GM12878 (cell line): ENCODE results near the gene CELSR1.

Source experiments
- BHLHE40 ChIP-seq, 2 experiments: fragments of 450-650 bp in 1 of 2; IDR thresholded peaks; 2 replicates each; pipeline ENCODE4 v1.6.1; 2011 to 2017; ENCODE audit warnings: low read depth in 2 of 2, borderline replicate concordance in 1 of 2, improper control_type of control experiment in 1 of 2, low read length in 1 of 2, mild to moderate bottlenecking in 1 of 2
- PAX8 ChIP-seq: fragments of 450-650 bp; IDR thresholded peaks from 2 replicates; pipeline ENCODE4 v1.6.1; 2017; ENCODE audit warnings: mild to moderate bottlenecking, moderate library complexity
- PML ChIP-seq: IDR thresholded peaks from 2 replicates; pipeline ENCODE4 v1.6.1; 2012; ENCODE audit warnings: low read length, inconsistent platforms
- ZNF24 ChIP-seq: fragments of 450-650 bp; IDR thresholded peaks from 2 replicates; pipeline ENCODE4 v1.6.1; 2017; ENCODE audit warnings: antibody characterized with exemption, mild to moderate bottlenecking
- TF ChIP-seq, protein P1 (sequence below): fragments of 450-650 bp; IDR thresholded peaks from 2 replicates; pipeline ENCODE4 v1.6.1; 2014; ENCODE audit warnings: mild to moderate bottlenecking

GRCh38 chr22:46560696-46561295 lies 23.4 kb upstream of the CELSR1 start:
- TF ChIP-seq BHLHE40 (IDR thresholded peaks at IDR 0.05; ENCODE audit: borderline replicate concordance in 1 of 2, low read depth in 2 of 2, low read length in 1 of 2) (no peak), PAX8 (no peak), ZNF24 (no peak), PML (no peak)
- TF ChIP-seq, protein P1, sequence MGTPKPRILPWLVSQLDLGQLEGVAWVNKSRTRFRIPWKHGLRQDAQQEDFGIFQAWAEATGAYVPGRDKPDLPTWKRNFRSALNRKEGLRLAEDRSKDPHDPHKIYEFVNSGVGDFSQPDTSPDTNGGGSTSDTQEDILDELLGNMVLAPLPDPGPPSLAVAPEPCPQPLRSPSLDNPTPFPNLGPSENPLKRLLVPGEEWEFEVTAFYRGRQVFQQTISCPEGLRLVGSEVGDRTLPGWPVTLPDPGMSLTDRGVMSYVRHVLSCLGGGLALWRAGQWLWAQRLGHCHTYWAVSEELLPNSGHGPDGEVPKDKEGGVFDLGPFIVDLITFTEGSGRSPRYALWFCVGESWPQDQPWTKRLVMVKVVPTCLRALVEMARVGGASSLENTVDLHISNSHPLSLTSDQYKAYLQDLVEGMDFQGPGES, result no peak
